Bronchial epithelial cell (primary cell): ENCODE results near the gene P3H2. TPM values are rescaled to one million over a fixed set of nuclear protein-coding genes. Genes with fewer than 3 reads are reported as not detected.

ENCODE experiments used
- DNase-seq: peaks from one replicate; pipeline ENCODE4 v3.0.0-alpha.2; 2010; ENCODE audit warnings: low read depth
- FAIRE-seq: peaks from 2 replicates; lab custom pipeline; 2011; peaks lifted over from hg19 to GRCh38; lab: Jason Lieb, UNC
- H3K27me3 ChIP-seq: 2 replicates; pipeline ENCODE4 v1.5.1; 2011; ENCODE audit warnings: low read length; ENCODE audit not compliant: control insufficient read depth, insufficient read depth
- H3K36me3 ChIP-seq: 2 replicates; pipeline ENCODE4 v1.5.1; 2011; ENCODE audit warnings: low read length; ENCODE audit not compliant: control insufficient read depth, insufficient read depth
- H3K4me3 ChIP-seq: 2 replicates; pipeline ENCODE4 v1.5.1; 2011; ENCODE audit warnings: mild to moderate bottlenecking, low read depth, low read length, control low read depth
- CTCF ChIP-seq: IDR thresholded peaks from 2 replicates; pipeline ENCODE4 v1.5.1; 2011; ENCODE audit warnings: mild to moderate bottlenecking, moderate library complexity, low read length, control low read depth, inconsistent platforms; ENCODE audit not compliant: insufficient read depth, severe bottlenecking
- total RNA-seq: library from RNA; depleted of rRNA; stranded (reverse); fragments of >200 nt; gene quantifications from 2 replicates; pipeline ENCODE4 v1.2.1, GENCODE V29; 2014

Gene P3H2
- total RNA-seq, 1 donor from 2014 or later = 7.6 TPM

GRCh38 chr3:189949580-189949979 is 171.1 kb downstream of the P3H2 start:
- Histone ChIP-seq H3K27me3 (no peaks in the 10 kb centered on the region), H3K36me3 (no peaks in the 10 kb centered on the region), H3K4me3 (no peak overlapping the region)
- FAIRE-seq (no peak), DNase-seq (no peak)
- TF ChIP-seq CTCF = no peak

GRCh38 chr3:189948724-189949045 is 172.0 kb downstream of the P3H2 start:
- TF ChIP-seq CTCF = no peak
- no peaks in the 10 kb centered on the region for H3K36me3 ChIP-seq

GRCh38 chr3:189947948-189948723 is 172.6 kb downstream of the P3H2 start:
- H3K4me3 ChIP-seq = no peak overlapping the region
- FAIRE-seq (no peak), DNase-seq (peak; percentile 94)
- H3K36me3 ChIP-seq = no peaks in the 10 kb centered on the region
- no peaks in the 10 kb centered on the region for H3K27me3 ChIP-seq
- peak; percentile 47 for TF ChIP-seq CTCF

More at GRCh38 chr3:189948724-189949045, 172.0 kb downstream of the P3H2 start:
- Histone ChIP-seq H3K27me3 (no peaks in the 10 kb centered on the region), H3K4me3 (no peak overlapping the region)
- FAIRE-seq = no peak
- no peak for DNase-seq

- Histone ChIP-seq H3K27me3 (no peaks in the 10 kb centered on the region), H3K4me3 (no peak overlapping the region), H3K36me3 (no peaks in the 10 kb centered on the region)
- TF ChIP-seq CTCF = no peak
- FAIRE-seq = no peak
- DNase-seq = no peak
Observed at GRCh38 chr3:189947068-189947467, 173.6 kb downstream of the P3H2 start.

GRCh38 chr3:189945935-189946709 is 174.6 kb downstream of the P3H2 start:
- FAIRE-seq (no peak), DNase-seq (no peak)
- no peaks in the 10 kb centered on the region for H3K36me3 ChIP-seq
- H3K4me3 ChIP-seq = no peak overlapping the region
- no peaks in the 10 kb centered on the region for H3K27me3 ChIP-seq
- no peak for TF ChIP-seq CTCF
